OCI-LY7 (cell line): ENCODE results near the gene UBALD1. TPM values are rescaled to one million over a fixed set of nuclear protein-coding genes. Genes with fewer than 3 reads are reported as not detected.

Experiments
- BruUV-seq: library from RNA; stranded (reverse); fragments of 400-500 nt; replicated peaks from 2 replicates; lab custom pipeline; 2021; lab: Mats Ljungman, UMichigan
- CTCF ChIA-PET: fragments of 300-600 bp; sonication (Branson Sonifier 250); formaldehyde crosslinking; loops from one replicate; lab custom pipeline; 2022; ENCODE audit warnings: antibody characterized with exemption; ENCODE audit not compliant: unreplicated experiment; lab: Charles Lee
- POLR2A ChIA-PET: fragments of 300-600 bp; sonication (Branson Sonifier 250); formaldehyde crosslinking; loops from one replicate; lab custom pipeline; 2022; ENCODE audit warnings: antibody characterized with exemption; lab: Charles Lee
- DNase-seq: peaks from one replicate; pipeline ENCODE4 v3.0.0-alpha.2; 2015; ENCODE audit warnings: low spot score
- H2AFZ ChIP-seq: fragments of 200-600 bp; sonication (generic), shearing (Covaris generic); 2 replicates; pipeline ENCODE4 v1.6.1; 2014; ENCODE audit warnings: mild to moderate bottlenecking, antibody characterized with exemption, low read length, moderate library complexity
- H3K27ac ChIP-seq: fragments of 200-600 bp; sonication (generic); 2 replicates; pipeline ENCODE4 v1.5.1; 2014; ENCODE audit warnings: mixed run types, low read depth, mild to moderate bottlenecking, moderate library complexity, low read length, inconsistent platforms; ENCODE audit not compliant: poor library complexity, severe bottlenecking
- H3K36me3 ChIP-seq: fragments of 200-600 bp; sonication (generic); 2 replicates; pipeline ENCODE4 v1.6.1; 2014; ENCODE audit warnings: mild to moderate bottlenecking, antibody characterized with exemption, low read length, moderate library complexity, mixed read lengths; ENCODE audit not compliant: insufficient read depth
- H3K4me1 ChIP-seq: fragments of 200-600 bp; sonication (generic); 2 replicates; pipeline ENCODE4 v1.5.1; 2014; ENCODE audit warnings: mild to moderate bottlenecking, low read length; ENCODE audit not compliant: insufficient read depth, poor library complexity, severe bottlenecking
- H3K4me2 ChIP-seq: fragments of 200-600 bp; sonication (generic); 2 replicates; pipeline ENCODE4 v1.6.1; 2014; ENCODE audit warnings: mild to moderate bottlenecking, low read length
- H3K4me3 ChIP-seq: fragments of 200-600 bp; sonication (generic); 2 replicates; pipeline ENCODE4 v1.5.1; 2014; ENCODE audit warnings: mild to moderate bottlenecking, low read depth, low read length; ENCODE audit not compliant: poor library complexity, severe bottlenecking
- H3K79me2 ChIP-seq: fragments of 200-600 bp; sonication (generic); 2 replicates; pipeline ENCODE4 v1.6.1; 2016; ENCODE audit warnings: low read depth, mild to moderate bottlenecking, low read length, moderate library complexity, mixed read lengths; ENCODE audit not compliant: insufficient read depth
- H3K9me2 ChIP-seq: fragments of 200-600 bp; sonication (generic); 2 replicates; pipeline ENCODE4 v1.6.1; 2016; ENCODE audit warnings: mild to moderate bottlenecking, low read length, mixed read lengths; ENCODE audit not compliant: insufficient read depth
- H3K9me3 ChIP-seq: fragments of 200-600 bp; sonication (generic); 2 replicates; pipeline ENCODE4 v1.6.1; 2014; ENCODE audit warnings: mild to moderate bottlenecking, mixed run types, low read length, mixed read lengths
- H4K20me1 ChIP-seq: fragments of 200-600 bp; sonication (generic); 2 replicates; pipeline ENCODE4 v1.6.1; 2014; ENCODE audit warnings: mild to moderate bottlenecking, antibody characterized with exemption, low read length, moderate library complexity, mixed read lengths; ENCODE audit not compliant: insufficient read depth
- CTCF ChIP-seq: fragments of 200-600 bp; sonication (generic); conservative IDR thresholded peaks from 2 replicates; pipeline ENCODE4 v1.5.1; 2014; ENCODE audit warnings: mild to moderate bottlenecking, antibody characterized with exemption, low read length, moderate library complexity, mixed read lengths
- EZH2phosphoT487 ChIP-seq: fragments of 200-600 bp; sonication (generic); IDR thresholded peaks from 2 replicates; pipeline ENCODE4 v1.6.1; 2018; ENCODE audit warnings: low read depth, borderline replicate concordance, mild to moderate bottlenecking, mixed run types, antibody characterized with exemption, low read length, moderate library complexity, mixed read lengths
- intact Hi-C: fragments of 100-400 bp; cut with micrococcal nuclease; formaldehyde crosslinking; loops from one replicate; pipeline ENCODE4 v1.10.0; 2022; ENCODE audit not compliant: unreplicated experiment
- total RNA-seq, 2 experiments: library from RNA; depleted of rRNA in 1 of 2; stranded (reverse); fragments of >200 nt in 1 of 2; shearing (Covaris generic) in 1 of 2; gene quantifications; 2 replicates each; pipeline ENCODE4 v1.2.3, GENCODE V29; 2014 to 2022

UBALD1 gene
- total RNA-seq, 2 experiments from 2014 or later: 11.1 to 34.1 TPM

- CTCF ChIA-PET: no interaction called here
- DNase-seq: no peak
Observed at GRCh38 chr16:4593086-4593485, 21.6 kb downstream of the UBALD1 start.

GRCh38 chr16:4591706-4592470 lies 22.8 kb downstream of the UBALD1 start:
- no TSS peak for BruUV-seq
- intact Hi-C loops: no loop called here
- POLR2A ChIA-PET: no interaction called here

More at GRCh38 chr16:4593086-4593485, 21.6 kb downstream of the UBALD1 start:
- intact Hi-C loops: no loop called here
- Histone ChIP-seq H3K9me3 (0 out of 2 replicates have a peak, but pooled peaks cover 2% of the 10 kb centered on the region), H2AFZ (no peak overlapping the region), H3K4me3 (no peak overlapping the region), H3K36me3 (no peaks in the 10 kb centered on the region), H4K20me1 (no peaks in the 10 kb centered on the region), H3K4me2 (no peak overlapping the region), H3K4me1 (no peaks in the 10 kb centered on the region), H3K79me2 (no peaks in the 10 kb centered on the region), H3K9me2 (no peaks in the 10 kb centered on the region), H3K27ac (no peak overlapping the region)
- POLR2A ChIA-PET: no interaction called here
- TF ChIP-seq CTCF: no peak
- TF ChIP-seq EZH2phosphoT487: no peak
- no TSS peak for BruUV-seq

More at GRCh38 chr16:4591706-4592470, 22.8 kb downstream of the UBALD1 start:
- CTCF ChIA-PET: no interaction called here
- Histone ChIP-seq H4K20me1 (no peaks in the 10 kb centered on the region), H3K4me3 (no peak overlapping the region), H3K9me2 (no peaks in the 10 kb centered on the region), H2AFZ (no peak overlapping the region), H3K36me3 (no peaks in the 10 kb centered on the region), H3K4me2 (no peak overlapping the region), H3K4me1 (no peaks in the 10 kb centered on the region), H3K9me3 (0 out of 2 replicates have a peak, but pooled peaks cover 5% of the 10 kb centered on the region), H3K27ac (no peak overlapping the region), H3K79me2 (no peaks in the 10 kb centered on the region)
- DNase-seq: no peak
- TF ChIP-seq CTCF: no peak
